ENCODE results near the gene COL8A1. TPM values are rescaled to one million over a fixed set of nuclear protein-coding genes. Genes with fewer than 3 reads are reported as not detected.
"Not testable (repeated sequence)": the region's sequence is repeated elsewhere in the genome, so short reads cannot be mapped to it uniquely, and the experiment has no call there.

COL8A1 gene
- total RNA-seq, 1 donor from 2014 or later: 0.09 TPM

DNA sequence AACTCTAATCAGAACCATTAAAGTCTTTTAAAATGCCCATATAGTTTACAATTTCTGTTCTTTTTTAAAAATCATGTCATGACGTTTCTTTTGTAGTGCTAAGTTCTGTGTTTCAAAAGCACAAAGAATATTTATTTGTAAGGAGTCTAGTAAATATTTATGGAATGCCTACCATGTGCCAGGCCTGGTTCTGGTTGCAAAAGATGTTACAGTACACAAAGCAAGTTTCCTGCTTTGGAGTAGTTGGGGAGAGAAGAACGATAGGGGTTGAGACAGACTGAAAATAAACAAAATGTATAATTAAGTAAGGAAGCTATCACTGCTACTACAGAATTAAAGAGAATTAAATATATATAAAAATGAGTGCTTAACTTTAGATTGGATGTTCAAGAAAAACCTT lies 92.5 kb downstream of the COL8A1 start:
- no peak for TF ChIP-seq CTCF (IDR thresholded peaks at IDR 0.05)
- H3K36me3 Mint-ChIP-seq (ENCODE audit: low read depth): no peaks in the 10 kb centered on the region
- H3K27ac Mint-ChIP-seq: no peak overlapping the region
- no peak overlapping the region for H3K4me3 Mint-ChIP-seq
- no peaks in the 10 kb centered on the region for H3K4me1 Mint-ChIP-seq
- ChIA-PET CTCF (no interaction called here), POLR2A (no interaction called here)
- H3K9me3 Mint-ChIP-seq: no peaks in the 10 kb centered on the region
- DNase-seq (no peak), ATAC-seq (ENCODE audit: low read depth) (no peak)
- intact Hi-C loops (cut with micrococcal nuclease): no loop called here
- no peaks in the 10 kb centered on the region for H3K27me3 Mint-ChIP-seq

DNA sequence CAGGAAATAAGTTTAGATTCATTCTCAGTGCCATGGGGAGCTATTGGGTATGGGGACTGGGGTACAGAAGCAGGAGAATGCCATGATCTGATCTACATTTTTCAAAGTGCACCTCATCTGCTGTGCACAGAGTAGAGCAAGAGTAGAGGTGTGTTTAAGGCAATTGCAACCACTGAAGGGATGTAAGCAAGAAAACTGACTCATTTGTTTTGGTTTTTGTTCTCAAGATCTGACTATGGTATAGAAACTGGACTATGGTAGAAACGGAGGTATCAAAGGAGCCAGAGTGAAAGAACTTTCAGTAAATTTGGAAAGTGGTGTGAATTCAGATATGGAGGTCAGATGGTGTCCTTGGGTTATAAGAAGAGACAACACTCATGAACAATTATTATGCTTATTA lies 93.1 kb downstream of the COL8A1 start:
- H3K36me3 Mint-ChIP-seq (ENCODE audit: low read depth): no peaks in the 10 kb centered on the region
- POLR2A ChIA-PET: no interaction called here
- no peak overlapping the region for H3K27ac Mint-ChIP-seq
- CTCF ChIA-PET: no interaction called here
- intact Hi-C loops (cut with micrococcal nuclease): no loop called here
- no peaks in the 10 kb centered on the region for H3K9me3 Mint-ChIP-seq
- no peak for TF ChIP-seq CTCF (IDR thresholded peaks at IDR 0.05)
- ATAC-seq (ENCODE audit: low read depth) (no peak), DNase-seq (no peak)
- H3K4me3 Mint-ChIP-seq: no peak overlapping the region
- no peaks in the 10 kb centered on the region for H3K4me1 Mint-ChIP-seq
- no peaks in the 10 kb centered on the region for H3K27me3 Mint-ChIP-seq

- H3K36me3 Mint-ChIP-seq (ENCODE audit: low read depth); H3K4me1 Mint-ChIP-seq; CTCF ChIA-PET; intact Hi-C loops (cut with micrococcal nuclease); H3K27ac Mint-ChIP-seq; POLR2A ChIA-PET; DNase-seq; H3K4me3 Mint-ChIP-seq; H3K9me3 Mint-ChIP-seq; ATAC-seq (ENCODE audit: low read depth); H3K27me3 Mint-ChIP-seq: not testable (repeated sequence)
These were observed 102.0 kb downstream of the COL8A1 start for GRCh38 chr3:99740371-99740770.

- Mint-ChIP-seq H3K27me3 (no peaks in the 10 kb centered on the region), H3K9me3 (no peaks in the 10 kb centered on the region), H3K27ac (no peak overlapping the region), H3K36me3 (ENCODE audit: low read depth) (no peaks in the 10 kb centered on the region), H3K4me3 (no peak overlapping the region), H3K4me1 (no peaks in the 10 kb centered on the region)
- DNase-seq (no peak), ATAC-seq (ENCODE audit: low read depth) (no peak)
- ChIA-PET POLR2A (no interaction called here), CTCF (interaction anchor here (1.3 kb wide), 1 partner anchor 10 kb away, joined by 3 read pairs; no protein-coding TSS in a partner anchor)
- TF ChIP-seq CTCF (IDR thresholded peaks at IDR 0.05): no peak
- intact Hi-C loops (cut with micrococcal nuclease): no loop called here
These were observed 103.2 kb downstream of the COL8A1 start for GRCh38 chr3:99741588-99741987.

DNA sequence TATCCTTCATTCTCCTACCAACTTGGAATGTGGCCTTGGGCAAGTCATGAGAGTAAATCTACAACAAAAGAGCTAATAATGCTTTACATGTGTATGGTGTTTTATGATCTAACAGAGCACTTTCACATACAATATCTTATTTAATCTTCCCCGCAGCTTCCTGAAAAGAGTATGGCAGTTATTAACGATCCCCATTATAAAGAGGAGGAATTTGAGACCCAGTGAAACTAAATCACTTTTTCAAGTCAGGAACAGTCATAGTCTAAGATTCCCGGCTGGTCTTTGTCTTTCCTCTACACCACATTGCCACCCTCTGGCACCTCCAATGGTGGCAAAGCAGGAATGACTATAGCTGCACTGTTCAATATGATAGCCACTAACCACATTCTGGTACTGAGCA lies 109.5 kb downstream of the COL8A1 start:
- Mint-ChIP-seq H3K4me3 (no peak overlapping the region), H3K36me3 (ENCODE audit: low read depth) (no peaks in the 10 kb centered on the region), H3K9me3 (no peaks in the 10 kb centered on the region), H3K27ac (no peak overlapping the region), H3K4me1 (no peaks in the 10 kb centered on the region), H3K27me3 (peaks cover 7% of the 10 kb centered on the region)
- ChIA-PET POLR2A (no interaction called here), CTCF (no interaction called here)
- intact Hi-C loops (cut with micrococcal nuclease): no loop called here
- no peak for TF ChIP-seq CTCF (IDR thresholded peaks at IDR 0.05)
- DNase-seq: no peak
- ATAC-seq (ENCODE audit: low read depth): no peak

- H3K36me3 Mint-ChIP-seq (ENCODE audit: low read depth): no peaks in the 10 kb centered on the region
- ChIA-PET POLR2A (no interaction called here), CTCF (interaction anchor here (1.0 to 1.6 kb wide), 2 partner anchors 10 to 13 kb away, joined by 3 to 4 read pairs; no protein-coding TSS in a partner anchor)
- intact Hi-C loops (cut with micrococcal nuclease): no loop called here
- no peaks in the 10 kb centered on the region for H3K4me1 Mint-ChIP-seq
- no peaks in the 10 kb centered on the region for H3K9me3 Mint-ChIP-seq
- no peak for TF ChIP-seq CTCF (IDR thresholded peaks at IDR 0.05)
- DNase-seq: no peak
- H3K4me3 Mint-ChIP-seq: no peak overlapping the region
- H3K27ac Mint-ChIP-seq: no peak overlapping the region
- no peak for ATAC-seq (ENCODE audit: low read depth)
- H3K27me3 Mint-ChIP-seq: peaks cover 12% of the 10 kb centered on the region
These were observed 113.3 kb downstream of the COL8A1 start for GRCh38 chr3:99751649-99752048.

All from activated B cell treated with CpG ODN at 0.5 μM for 24 hours (primary cell).